22Rv1 (cell line): ENCODE measurements around the gene EXOC3L1.

ENCODE experiments used
- H3K27ac ChIP-seq: fragments of 450-650 bp; 2 replicates; pipeline ENCODE4 v1.5.1; 2017
- ZFX ChIP-seq: fragments of 450-650 bp; IDR thresholded peaks from 2 replicates; pipeline ENCODE4 v1.6.1; 2017; ENCODE audit warnings: antibody characterized with exemption, borderline replicate concordance
- TF ChIP-seq, protein P1 (sequence below): fragments of 450-650 bp; IDR thresholded peaks from 2 replicates; pipeline ENCODE4 v1.5.1; 2017; ENCODE audit warnings: mild to moderate bottlenecking

Gene EXOC3L1

DNA sequence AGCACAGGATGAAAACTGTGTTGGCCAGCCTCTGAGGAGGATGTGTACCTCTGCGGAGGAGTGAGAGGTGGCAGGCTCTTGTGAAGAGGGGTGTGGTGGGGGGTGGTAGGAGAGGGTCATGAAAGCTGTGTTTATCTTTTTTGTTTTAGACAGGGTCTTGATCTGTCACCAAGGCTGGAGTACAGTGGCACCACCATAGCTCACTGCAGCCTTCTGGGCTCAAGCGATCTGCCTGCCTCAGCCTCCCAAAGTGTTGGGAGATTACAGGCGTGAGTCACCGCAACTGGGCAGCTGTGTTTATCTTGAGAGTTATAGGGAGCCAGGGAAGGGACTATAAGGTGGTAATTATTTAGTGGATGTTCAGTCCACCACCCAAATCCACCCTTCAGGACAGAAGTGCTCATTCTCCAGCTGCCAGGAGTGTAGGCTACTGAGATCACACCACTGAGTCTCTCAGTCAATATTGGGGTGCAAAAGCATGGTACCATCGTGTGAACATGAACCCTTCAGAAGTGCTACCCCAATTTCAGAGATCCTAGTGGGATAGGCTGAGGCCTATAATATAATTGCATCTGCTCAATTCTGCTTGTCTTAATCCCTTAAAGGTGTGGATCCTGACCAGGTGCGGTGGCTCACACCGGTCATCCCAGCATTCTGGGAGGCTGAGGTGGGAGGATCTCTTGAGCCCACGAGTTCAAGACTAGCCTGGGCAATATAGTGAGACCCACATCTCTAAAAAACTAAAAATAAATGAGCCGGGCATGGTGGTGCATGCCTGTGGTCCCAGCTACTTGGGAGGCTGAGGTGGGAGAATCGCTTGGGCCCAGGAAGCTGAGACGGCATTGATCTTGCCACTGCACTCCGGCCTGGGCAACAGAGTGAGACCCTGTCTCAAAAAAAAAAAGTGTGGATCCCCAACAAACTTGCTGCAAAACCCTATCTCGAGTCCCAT lies 788 bp upstream of the EXOC3L1 start:
- no peak overlapping the region for H3K27ac ChIP-seq
- no peak for TF ChIP-seq ZFX
- TF ChIP-seq, protein P1, sequence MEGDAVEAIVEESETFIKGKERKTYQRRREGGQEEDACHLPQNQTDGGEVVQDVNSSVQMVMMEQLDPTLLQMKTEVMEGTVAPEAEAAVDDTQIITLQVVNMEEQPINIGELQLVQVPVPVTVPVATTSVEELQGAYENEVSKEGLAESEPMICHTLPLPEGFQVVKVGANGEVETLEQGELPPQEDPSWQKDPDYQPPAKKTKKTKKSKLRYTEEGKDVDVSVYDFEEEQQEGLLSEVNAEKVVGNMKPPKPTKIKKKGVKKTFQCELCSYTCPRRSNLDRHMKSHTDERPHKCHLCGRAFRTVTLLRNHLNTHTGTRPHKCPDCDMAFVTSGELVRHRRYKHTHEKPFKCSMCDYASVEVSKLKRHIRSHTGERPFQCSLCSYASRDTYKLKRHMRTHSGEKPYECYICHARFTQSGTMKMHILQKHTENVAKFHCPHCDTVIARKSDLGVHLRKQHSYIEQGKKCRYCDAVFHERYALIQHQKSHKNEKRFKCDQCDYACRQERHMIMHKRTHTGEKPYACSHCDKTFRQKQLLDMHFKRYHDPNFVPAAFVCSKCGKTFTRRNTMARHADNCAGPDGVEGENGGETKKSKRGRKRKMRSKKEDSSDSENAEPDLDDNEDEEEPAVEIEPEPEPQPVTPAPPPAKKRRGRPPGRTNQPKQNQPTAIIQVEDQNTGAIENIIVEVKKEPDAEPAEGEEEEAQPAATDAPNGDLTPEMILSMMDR: no peak

DNA sequence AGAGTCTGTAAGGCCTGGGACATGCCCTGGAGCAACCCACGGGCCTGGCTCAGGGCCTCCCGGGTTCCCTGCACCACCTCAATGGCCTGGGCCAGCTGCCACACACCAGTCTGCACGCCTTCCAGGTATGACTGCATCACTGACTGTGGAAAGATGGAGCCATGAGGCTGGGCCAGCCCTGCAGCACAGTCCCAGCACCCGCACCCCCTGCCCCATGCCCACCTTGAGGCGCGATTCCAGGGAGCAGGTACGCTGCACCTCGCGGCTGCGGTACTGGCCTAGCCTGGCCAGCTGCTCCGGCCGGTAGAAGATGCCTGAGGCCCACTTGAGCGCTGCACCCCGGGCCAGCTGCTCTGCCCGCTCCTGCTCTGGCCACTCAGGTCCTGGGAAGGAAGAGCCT lies 1.1 kb downstream of the EXOC3L1 start:
- no peak overlapping the region for H3K27ac ChIP-seq
- TF ChIP-seq, protein P1: no peak
- TF ChIP-seq ZFX: no peak

DNA sequence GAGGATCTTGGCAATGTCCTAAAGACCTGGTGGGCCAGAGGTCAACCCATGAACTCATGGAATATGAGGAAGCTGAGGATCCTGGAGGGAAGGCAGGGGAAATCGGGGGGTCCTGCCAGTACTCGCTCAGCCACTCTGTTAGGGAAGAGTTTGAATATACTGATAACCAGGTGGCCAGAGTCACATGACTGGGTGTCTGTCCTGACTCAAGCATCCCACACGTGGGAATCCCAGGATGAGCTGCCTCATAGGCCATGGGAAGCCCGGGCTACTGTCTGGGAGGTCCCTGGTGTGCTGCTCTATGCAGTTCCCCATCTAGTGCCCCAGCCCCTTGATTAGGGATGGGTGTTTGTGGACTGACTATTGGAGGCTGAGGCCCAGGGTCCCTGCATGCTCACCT lies 1.6 kb downstream of the EXOC3L1 start:
- TF ChIP-seq, protein P1: no peak
- no peak for TF ChIP-seq ZFX
- no peak overlapping the region for H3K27ac ChIP-seq

DNA sequence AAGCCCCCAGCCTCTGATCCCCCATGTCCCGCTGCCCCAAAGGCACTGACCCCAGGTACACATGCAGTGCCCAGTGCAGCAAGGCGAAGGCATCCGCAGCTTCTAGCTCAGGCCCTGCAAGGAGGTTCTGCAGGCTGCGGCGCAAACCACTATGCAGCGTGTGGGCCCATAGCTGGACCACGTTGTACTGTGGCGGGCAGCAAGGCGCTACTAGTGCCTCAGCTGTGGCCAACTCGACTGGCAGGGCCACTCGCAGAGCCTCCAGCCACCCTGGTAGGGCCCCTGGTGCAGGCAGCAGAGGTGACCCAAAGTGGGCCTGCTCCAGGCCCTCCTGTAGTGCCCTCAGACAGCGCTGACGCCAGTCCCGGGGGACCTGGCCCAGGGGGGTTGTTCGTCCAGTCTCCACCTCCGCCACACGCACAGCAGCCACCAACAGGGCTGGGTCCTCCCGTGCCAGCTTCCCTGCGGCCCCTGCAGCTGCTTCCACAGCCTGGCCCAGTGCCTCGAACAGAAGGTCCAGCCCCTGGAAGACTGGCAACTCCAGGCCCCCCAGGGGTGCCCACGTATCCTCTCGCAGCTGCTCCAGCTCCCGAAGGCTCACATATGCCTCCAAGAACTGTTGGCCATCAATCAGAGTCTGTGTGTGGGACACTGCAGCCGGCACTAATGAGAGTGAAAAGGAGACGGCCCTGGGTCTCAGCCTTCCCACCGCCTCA lies 2.6 kb downstream of the EXOC3L1 start:
- TF ChIP-seq ZFX: no peak
- TF ChIP-seq, protein P1: no peak
- no peak overlapping the region for H3K27ac ChIP-seq

DNA sequence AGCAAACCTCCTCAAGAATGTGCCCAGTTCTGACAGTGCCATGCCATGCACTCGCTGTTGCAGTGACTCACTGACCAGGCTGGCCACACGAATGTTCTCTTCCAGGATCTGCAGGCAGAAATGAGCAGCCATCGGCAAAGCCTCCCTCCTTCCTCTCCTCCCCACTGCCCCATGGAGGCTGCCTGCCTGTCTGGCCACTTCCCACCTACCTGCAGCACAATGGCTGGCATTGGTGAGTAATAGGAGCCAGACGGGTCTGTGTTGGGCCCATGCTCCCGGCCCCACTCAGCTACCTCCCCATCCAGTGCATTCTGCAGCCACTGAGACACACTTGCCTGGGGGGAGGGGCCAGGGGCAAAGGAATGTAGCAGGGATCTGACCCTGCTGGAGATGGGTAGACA lies 3.4 kb downstream of the EXOC3L1 start:
- TF ChIP-seq ZFX: no peak
- TF ChIP-seq, protein P1: no peak
- H3K27ac ChIP-seq: no peak overlapping the region

DNA sequence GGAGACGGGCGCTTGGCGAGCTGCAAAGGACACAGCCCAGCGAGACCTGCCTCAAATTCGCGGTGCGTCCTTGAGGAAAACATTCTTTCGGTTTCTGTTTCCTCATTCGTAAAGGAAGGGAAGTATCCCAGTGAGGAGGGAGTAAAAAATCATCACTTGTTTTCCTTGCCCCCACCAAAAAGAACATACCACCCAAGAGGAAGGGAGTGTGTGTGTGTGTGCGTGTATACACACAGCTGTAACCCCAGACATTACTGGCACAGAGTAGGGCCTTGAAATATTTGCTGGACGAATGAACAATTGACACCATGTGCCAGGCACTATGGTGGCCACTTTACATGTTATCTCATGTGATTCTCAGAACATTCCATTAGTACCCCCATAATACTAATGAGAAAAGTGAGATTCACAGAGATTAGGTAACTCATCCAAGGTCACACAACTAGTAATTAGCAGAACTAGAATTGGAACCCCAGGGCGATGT lies 4.2 kb downstream of the EXOC3L1 start:
- TF ChIP-seq, protein P1: peak; percentile 47
- no peak for TF ChIP-seq ZFX
- peak overlapping the region; percentile 97 for H3K27ac ChIP-seq
